ENCODE measurements around the gene SAMSN1.

Gene SAMSN1

DNA sequence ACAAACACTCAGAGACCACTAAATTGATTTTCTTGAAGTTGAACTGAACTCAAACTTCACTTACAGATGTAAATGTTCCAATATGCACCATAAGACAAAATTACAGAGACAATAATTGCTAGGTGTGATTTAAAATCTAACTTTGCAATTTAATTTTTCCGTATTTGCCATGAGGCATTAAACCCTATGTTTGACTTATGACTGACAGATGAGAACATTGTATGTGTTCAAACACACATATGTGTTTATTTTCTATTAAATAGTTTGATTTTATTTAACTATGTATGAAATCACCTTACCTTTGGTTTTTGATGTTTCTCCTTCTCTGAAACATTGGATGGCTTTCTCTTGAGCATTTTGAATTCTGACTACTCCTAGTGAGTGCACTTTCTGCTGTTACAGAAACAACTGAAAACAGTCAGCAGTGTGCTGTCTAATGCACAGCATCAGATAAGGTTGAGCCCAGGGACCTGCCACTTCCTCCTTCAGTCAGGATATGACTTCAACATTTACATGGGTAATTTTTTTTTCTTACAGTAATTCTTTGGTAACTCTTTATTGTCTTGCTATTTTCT, at the start of gene SAMSN1:
TSS of gene SAMSN1 (minus strand) at position 410 of the 575 bp plus-strand sequence. CDS start at position 356, 54 bp downstream.
- peak within 1 kb of the TSS; percentile 44 for H3K4me3 ChIP-seq (ENCODE audit: low read depth, low read length)
- TF ChIP-seq, protein P1, sequence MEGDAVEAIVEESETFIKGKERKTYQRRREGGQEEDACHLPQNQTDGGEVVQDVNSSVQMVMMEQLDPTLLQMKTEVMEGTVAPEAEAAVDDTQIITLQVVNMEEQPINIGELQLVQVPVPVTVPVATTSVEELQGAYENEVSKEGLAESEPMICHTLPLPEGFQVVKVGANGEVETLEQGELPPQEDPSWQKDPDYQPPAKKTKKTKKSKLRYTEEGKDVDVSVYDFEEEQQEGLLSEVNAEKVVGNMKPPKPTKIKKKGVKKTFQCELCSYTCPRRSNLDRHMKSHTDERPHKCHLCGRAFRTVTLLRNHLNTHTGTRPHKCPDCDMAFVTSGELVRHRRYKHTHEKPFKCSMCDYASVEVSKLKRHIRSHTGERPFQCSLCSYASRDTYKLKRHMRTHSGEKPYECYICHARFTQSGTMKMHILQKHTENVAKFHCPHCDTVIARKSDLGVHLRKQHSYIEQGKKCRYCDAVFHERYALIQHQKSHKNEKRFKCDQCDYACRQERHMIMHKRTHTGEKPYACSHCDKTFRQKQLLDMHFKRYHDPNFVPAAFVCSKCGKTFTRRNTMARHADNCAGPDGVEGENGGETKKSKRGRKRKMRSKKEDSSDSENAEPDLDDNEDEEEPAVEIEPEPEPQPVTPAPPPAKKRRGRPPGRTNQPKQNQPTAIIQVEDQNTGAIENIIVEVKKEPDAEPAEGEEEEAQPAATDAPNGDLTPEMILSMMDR (IDR thresholded peaks at IDR 0.05; ENCODE audit: borderline replicate concordance, insufficient read depth, low read depth, low read length), result no peak

DNA sequence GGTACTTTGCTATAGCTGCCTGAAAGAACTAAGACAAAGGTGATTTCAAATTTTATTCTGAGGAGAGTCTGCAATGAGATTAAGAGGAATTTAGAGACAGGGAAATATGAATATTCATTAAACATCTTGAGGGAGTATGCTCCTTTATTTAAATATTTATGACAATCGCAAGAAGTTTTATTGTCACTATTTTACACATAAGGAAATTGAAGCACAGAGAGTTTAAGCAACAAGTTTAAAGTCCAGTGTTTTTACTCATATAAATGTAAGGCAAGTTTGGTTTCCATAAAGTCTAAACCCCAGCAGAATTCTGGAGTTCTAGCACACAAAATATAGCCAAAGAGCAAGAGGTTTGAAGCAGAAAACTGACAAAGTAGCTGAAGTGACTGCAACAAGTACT, 49.3 kb upstream of the SAMSN1 start:
- no peak overlapping the region for H3K4me3 ChIP-seq (ENCODE audit: low read depth, low read length)
- TF ChIP-seq, protein P1 (IDR thresholded peaks at IDR 0.05; ENCODE audit: borderline replicate concordance, insufficient read depth, low read depth, low read length), result no peak

DNA sequence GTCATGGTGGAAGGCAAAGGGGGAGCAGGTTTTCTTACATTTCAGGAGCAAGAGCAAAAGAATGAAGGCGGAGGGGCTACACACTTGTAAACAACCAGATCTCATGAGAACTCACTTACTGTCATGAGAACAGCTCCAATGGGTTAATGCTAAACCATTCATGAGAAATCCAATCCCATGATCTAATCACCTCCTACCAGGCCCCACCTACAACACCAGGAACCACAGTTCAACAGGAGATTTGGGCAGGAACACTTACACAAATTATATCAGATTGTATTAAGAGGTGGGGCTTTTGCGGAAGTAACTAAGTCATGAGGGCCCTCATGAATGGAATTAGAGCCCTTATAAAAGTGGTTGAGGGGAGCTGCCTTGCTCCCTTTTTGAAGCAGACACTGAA, 48.9 kb upstream of the SAMSN1 start:
- H3K4me3 ChIP-seq (ENCODE audit: low read depth, low read length), result no peak overlapping the region
- TF ChIP-seq, protein P1 (IDR thresholded peaks at IDR 0.05; ENCODE audit: borderline replicate concordance, insufficient read depth, low read depth, low read length), result no peak

DNA sequence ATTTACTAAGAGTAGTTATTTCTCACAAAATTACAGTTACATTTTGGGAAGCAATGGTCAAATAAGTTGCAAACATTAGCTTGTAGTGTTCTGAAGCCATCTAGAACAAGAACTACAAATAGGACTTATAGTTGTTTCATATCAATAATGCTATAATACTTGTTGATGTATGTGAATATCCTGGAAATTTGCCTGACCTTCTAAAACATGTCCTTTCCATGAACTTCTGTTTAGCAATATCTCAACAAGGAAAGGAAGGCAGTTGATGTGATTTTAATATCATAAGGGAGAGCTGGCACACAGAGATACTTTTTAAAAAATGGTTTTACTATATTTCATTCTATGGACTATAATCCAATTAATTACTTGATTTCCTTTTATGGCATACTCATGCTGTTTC, 47.1 kb upstream of the SAMSN1 start:
- no peak overlapping the region for H3K4me3 ChIP-seq (ENCODE audit: low read depth, low read length)
- TF ChIP-seq, protein P1 (IDR thresholded peaks at IDR 0.05; ENCODE audit: borderline replicate concordance, insufficient read depth, low read depth, low read length), result no peak

DNA sequence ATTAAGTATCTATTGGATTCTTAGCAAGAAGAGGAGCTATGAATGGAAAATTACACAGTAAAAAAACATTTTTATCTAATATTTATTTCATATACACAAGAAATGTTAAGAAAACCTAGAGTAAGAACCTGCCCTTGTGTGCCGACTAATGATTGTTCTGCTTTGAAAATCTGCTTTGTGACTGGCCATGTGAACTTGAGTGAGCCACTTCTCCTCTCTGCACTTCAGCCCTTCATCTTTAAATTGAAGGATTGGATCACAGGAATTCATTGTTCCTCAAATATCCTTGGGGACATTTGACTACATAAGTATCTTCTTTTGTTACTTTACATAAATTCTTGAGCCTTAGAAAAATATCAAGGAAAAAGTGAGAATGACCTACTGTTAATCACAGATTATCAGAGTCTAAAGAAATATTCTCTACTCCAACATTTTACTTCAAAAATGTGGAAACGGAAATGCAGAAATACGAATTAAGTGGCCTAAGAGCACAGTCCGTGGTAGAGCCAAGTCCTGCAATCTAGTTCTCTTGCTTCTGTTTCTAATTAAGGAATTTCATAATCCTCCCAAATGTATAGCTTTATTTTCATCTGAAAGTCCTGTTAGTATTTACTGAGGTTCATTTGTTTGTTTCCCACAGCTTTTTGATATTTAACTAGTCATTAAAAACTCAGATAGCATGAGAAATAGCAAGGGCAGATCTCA, 46.3 kb upstream of the SAMSN1 start:
- TF ChIP-seq, protein P1 (IDR thresholded peaks at IDR 0.05; ENCODE audit: borderline replicate concordance, insufficient read depth, low read depth, low read length), result no peak

DNA sequence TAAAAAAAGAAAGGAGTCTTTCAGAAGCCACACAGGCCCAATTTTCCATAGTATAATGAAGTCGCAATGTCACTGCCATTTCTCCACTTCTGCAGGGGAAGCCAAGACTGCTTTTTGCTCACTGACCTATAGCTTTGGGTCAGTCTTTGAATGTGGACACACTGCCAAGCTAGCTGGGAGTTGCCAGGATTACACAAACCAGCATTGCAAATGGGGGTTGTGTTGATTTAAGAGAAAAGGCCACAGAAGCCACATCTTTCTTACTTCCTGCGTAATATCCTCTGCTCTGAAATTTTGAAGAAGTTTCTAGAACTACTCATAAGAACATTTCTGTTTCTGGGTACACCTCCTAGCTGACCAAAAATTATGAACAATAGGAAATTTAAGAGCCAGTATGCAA, 45.8 kb upstream of the SAMSN1 start:
- no peak overlapping the region for H3K4me3 ChIP-seq (ENCODE audit: low read depth, low read length)
- TF ChIP-seq, protein P1 (IDR thresholded peaks at IDR 0.05; ENCODE audit: borderline replicate concordance, insufficient read depth, low read depth, low read length), result no peak

More for the DNA sequence above, 46.3 kb upstream of the SAMSN1 start:
- no peak overlapping the region for H3K4me3 ChIP-seq (ENCODE audit: low read depth, low read length)

DNA sequence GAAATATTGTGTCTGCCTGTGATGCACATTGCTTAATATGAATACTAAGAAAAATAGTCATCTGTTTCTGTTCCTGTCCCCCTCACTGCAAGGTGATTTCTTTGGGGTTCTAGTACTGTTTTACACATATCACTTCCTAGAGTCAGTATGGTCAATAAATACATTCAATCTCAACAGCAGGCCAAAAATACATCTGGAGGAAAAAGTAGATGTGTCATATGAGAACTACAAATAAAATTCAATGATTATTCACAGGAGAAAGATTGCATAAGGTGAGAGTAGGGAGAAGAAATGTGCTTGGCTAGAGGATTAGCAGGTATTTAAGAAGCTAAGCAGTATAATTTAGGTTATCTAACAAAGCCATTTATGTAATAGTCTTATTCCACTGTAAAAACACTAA, 45.3 kb upstream of the SAMSN1 start:
- no peak overlapping the region for H3K4me3 ChIP-seq (ENCODE audit: low read depth, low read length)
- TF ChIP-seq, protein P1 (IDR thresholded peaks at IDR 0.05; ENCODE audit: borderline replicate concordance, insufficient read depth, low read depth, low read length), result no peak

Measured in GM12875 (cell line).